GM23338 (cell line): Measurements from ENCODE around the gene EPHA3. TPM values are rescaled to one million over a fixed set of nuclear protein-coding genes. Genes with fewer than 3 reads are reported as not detected.

ENCODE experiments used
- ATAC-seq: fragments of 200-7000 bp; cut with Tn5 transposase; 3 replicates; pipeline ENCODE4 v1.9.1; 2020
- DNase-seq: peaks from one replicate; pipeline ENCODE4 v3.0.0-alpha.2; 2015; ENCODE audit warnings: low spot score
- H2AFZ ChIP-seq: fragments of 200-600 bp; sonication (generic); 2 replicates; pipeline ENCODE4 v1.8.0; 2016; ENCODE audit warnings: antibody characterized with exemption, mild to moderate bottlenecking, moderate library complexity
- H3F3A ChIP-seq: fragments of 200-600 bp; sonication (generic); replicated peaks from 2 replicates; pipeline ENCODE4 v1.8.0; 2017; ENCODE audit warnings: antibody characterized with exemption, mixed run types, low read depth
- H3K27ac ChIP-seq: fragments of 200-600 bp; sonication (generic); 2 replicates; pipeline ENCODE4 v1.6.1; 2016; ENCODE audit warnings: low read depth
- H3K27me3 ChIP-seq: fragments of 200-600 bp; sonication (generic); 2 replicates; pipeline ENCODE4 v1.8.0; 2016; ENCODE audit warnings: mild to moderate bottlenecking, mixed run types, moderate library complexity; ENCODE audit not compliant: insufficient read depth
- H3K36me3 ChIP-seq: fragments of 200-600 bp; sonication (generic); 2 replicates; pipeline ENCODE4 v1.8.0; 2016; ENCODE audit warnings: mild to moderate bottlenecking; ENCODE audit not compliant: insufficient read depth
- H3K4me1 ChIP-seq: fragments of 200-600 bp; sonication (generic); 2 replicates; pipeline ENCODE4 v1.8.0; 2016; ENCODE audit warnings: mild to moderate bottlenecking, moderate library complexity; ENCODE audit not compliant: insufficient read depth
- H3K4me2 ChIP-seq: fragments of 200-600 bp; sonication (generic); 2 replicates; pipeline ENCODE4 v1.7.1; 2017; ENCODE audit warnings: mixed run types
- H3K4me3 ChIP-seq: fragments of 200-600 bp; sonication (generic); 2 replicates; pipeline ENCODE4 v1.6.1; 2016; ENCODE audit warnings: mixed run types
- H3K79me2 ChIP-seq: fragments of 200-600 bp; sonication (generic); replicated peaks from 2 replicates; pipeline ENCODE4 v1.8.0; 2017; ENCODE audit warnings: mild to moderate bottlenecking; ENCODE audit not compliant: insufficient read depth
- H3K9me2 ChIP-seq: fragments of 200-600 bp; sonication (generic); 2 replicates; pipeline ENCODE4 v1.8.0; 2017; ENCODE audit not compliant: insufficient read depth
- H4K20me1 ChIP-seq: fragments of 200-600 bp; sonication (generic); replicated peaks from 2 replicates; pipeline ENCODE4 v1.8.0; 2017; ENCODE audit warnings: mild to moderate bottlenecking; ENCODE audit not compliant: insufficient read depth
- H3K27ac Mint-ChIP-seq: 2 replicates; pipeline ENCODE4 v1.8.0; 2020; ENCODE audit warnings: inconsistent platforms, mild to moderate bottlenecking, moderate library complexity, mixed read lengths
- H3K27me3 Mint-ChIP-seq: 3 replicates; pipeline ENCODE4 v1.8.0; 2022; ENCODE audit warnings: low read depth, mild to moderate bottlenecking, moderate library complexity, mixed read lengths, inconsistent platforms; ENCODE audit not compliant: insufficient read depth, poor library complexity
- H3K36me3 Mint-ChIP-seq: 3 replicates; pipeline ENCODE4 v1.8.0; 2021; ENCODE audit warnings: low read depth, mild to moderate bottlenecking, inconsistent platforms, moderate library complexity, mixed read lengths
- H3K4me1 Mint-ChIP-seq: 3 replicates; pipeline ENCODE4 v1.8.0; 2020; ENCODE audit warnings: mild to moderate bottlenecking, inconsistent platforms, mixed read lengths
- H3K4me3 Mint-ChIP-seq: 3 replicates; pipeline ENCODE4 v1.8.0; 2021; ENCODE audit warnings: moderate library complexity, mild to moderate bottlenecking, inconsistent platforms, mixed read lengths
- H3K9me3 Mint-ChIP-seq: 3 replicates; pipeline ENCODE4 v1.8.0; 2020; ENCODE audit warnings: moderate library complexity, mild to moderate bottlenecking, inconsistent platforms, mixed read lengths
- CREB1 ChIP-seq: fragments of 250-450 bp; sonication (Bioruptor Pico); IDR thresholded peaks from 2 replicates; pipeline ENCODE4 v1.5.0; 2020; ENCODE audit warnings: low read depth, mild to moderate bottlenecking, moderate library complexity
- CTCF ChIP-seq, 2 experiments: fragments of 200-600 bp in 1 of 2; sonication (generic) in 1 of 2; conservative IDR thresholded peaks; 2 replicates each; pipeline versions ENCODE4 v1.5.1 to v1.6.1; 2016 to 2017; ENCODE audit warnings: antibody characterized with exemption in 2 of 2, low read depth in 2 of 2, mild to moderate bottlenecking in 2 of 2, moderate library complexity in 1 of 2
- ETS1 ChIP-seq: IDR thresholded peaks from 2 replicates; pipeline ENCODE4 v1.6.1; 2016; ENCODE audit warnings: antibody characterized with exemption
- EZH2 ChIP-seq: fragments of 200-600 bp; sonication (generic); IDR thresholded peaks from one replicate; pipeline ENCODE4 v1.8.0; 2017; ENCODE audit warnings: antibody characterized with exemption, mild to moderate bottlenecking, low read depth; ENCODE audit not compliant: unreplicated experiment
- EZH2phosphoT487 ChIP-seq: fragments of 200-600 bp; sonication (generic); IDR thresholded peaks from one replicate; pipeline ENCODE4 v1.8.1; 2018; ENCODE audit warnings: antibody characterized with exemption; ENCODE audit not compliant: unreplicated experiment
- JUNB ChIP-seq: IDR thresholded peaks from one replicate; pipeline ENCODE4 v1.6.1; 2016; ENCODE audit warnings: antibody characterized with exemption; ENCODE audit not compliant: unreplicated experiment
- NANOG ChIP-seq: IDR thresholded peaks from 2 replicates; pipeline ENCODE4 v1.6.1; 2016; ENCODE audit warnings: antibody characterized with exemption, borderline replicate concordance
- POLR2AphosphoS5 ChIP-seq: IDR thresholded peaks from 2 replicates; pipeline ENCODE4 v1.6.1; 2016; ENCODE audit warnings: antibody characterized with exemption, low read depth
- REST ChIP-seq: IDR thresholded peaks from one replicate; pipeline ENCODE4 v1.6.1; 2018; ENCODE audit warnings: antibody characterized with exemption; ENCODE audit not compliant: unreplicated experiment
- STAT1 ChIP-seq: IDR thresholded peaks from one replicate; pipeline ENCODE4 v1.6.1; 2016; ENCODE audit warnings: antibody characterized with exemption; ENCODE audit not compliant: unreplicated experiment
- ZNF114 ChIP-seq: fragments of 250-450 bp; sonication (Bioruptor Pico); IDR thresholded peaks from 2 replicates; pipeline ENCODE4 v1.5.0; 2020; ENCODE audit warnings: mild to moderate bottlenecking, moderate library complexity
- ZNF331 ChIP-seq: fragments of 250-450 bp; sonication (Bioruptor Pico); IDR thresholded peaks from 2 replicates; pipeline ENCODE4 v1.5.0; 2020; ENCODE audit warnings: low read depth, mild to moderate bottlenecking, moderate library complexity
- ZNF462 ChIP-seq: fragments of 250-450 bp; sonication (Bioruptor Pico); IDR thresholded peaks from 2 replicates; pipeline ENCODE4 v1.5.0; 2020; ENCODE audit warnings: mild to moderate bottlenecking, moderate library complexity
- polyA plus RNA-seq: library from polyadenylated mRNA; unstranded; fragments of >200 nt; fragmentation: Nextera tagmentation; extraction: Ambion mirVana; gene quantifications from 2 replicates; pipeline ENCODE4 v1.2.1, GENCODE V29; 2016
- total RNA-seq: library from RNA; depleted of rRNA; stranded (reverse); fragments of >200 nt; shearing (Covaris generic); gene quantifications from 2 replicates; pipeline ENCODE4 v1.2.3, GENCODE V29; 2014

Gene EPHA3
- total and polyA plus RNA-seq, 2 experiments from 2014 or later: 0.05 to 0.21 TPM

GRCh38 chr3:89375451-89375850 is 268.0 kb downstream of the EPHA3 start:
- no peaks in the 10 kb centered on the region for H4K20me1 ChIP-seq
- no peaks in the 10 kb centered on the region for H3K79me2 ChIP-seq
- H3K9me3 Mint-ChIP-seq: no peaks in the 10 kb centered on the region
- DNase-seq (no peak), ATAC-seq (no peak)
- H3K9me2 ChIP-seq: no peaks in the 10 kb centered on the region
- H3K36me3 ChIP-seq: no peaks in the 10 kb centered on the region
- no peaks in the 10 kb centered on the region for H3K36me3 Mint-ChIP-seq
- TF ChIP-seq JUNB (no peak), ZNF114 (no peak), CREB1 (CRISPR knock-in tag) (no peak), ETS1 (no peak), ZNF462 (CRISPR knock-in tag) (no peak), EZH2phosphoT487 (no peak), ZNF331 (CRISPR knock-in tag) (no peak), POLR2AphosphoS5 (no peak), REST (no peak), STAT1 (no peak), NANOG (no peak), CTCF (conservative IDR thresholded peaks at IDR 0.05; ENCODE audit: low read depth in 2 of 2) (no peak), EZH2 (no peak)
- peaks cover 15% of the 10 kb centered on the region for H3K4me1 ChIP-seq
- no peak overlapping the region for H3K27ac Mint-ChIP-seq
- no peak overlapping the region for H3K27ac ChIP-seq
- H3K4me1 Mint-ChIP-seq: peaks cover 54% of the 10 kb centered on the region
- no peaks in the 10 kb centered on the region for H3K27me3 ChIP-seq
- no peak overlapping the region for H3K4me2 ChIP-seq
- no peaks in the 10 kb centered on the region for H3K27me3 Mint-ChIP-seq
- no peaks in the 10 kb centered on the region for H3F3A ChIP-seq
- no peak overlapping the region for H3K4me3 Mint-ChIP-seq
- no peak overlapping the region for H2AFZ ChIP-seq
- no peak overlapping the region for H3K4me3 ChIP-seq
